ENCODE data around the gene CIROP. TPM values are rescaled to one million over a fixed set of nuclear protein-coding genes. Genes with fewer than 3 reads are reported as not detected.

Gene CIROP
- total RNA-seq, 1 donor from 2014 or later: not detected

Other genes starting within 250 kb of the CIROP start
- 59.2 TPM for gene LRP10, start 233.2 kb downstream of the CIROP start, total RNA-seq
- gene REM2, start 221.8 kb downstream of the CIROP start, total RNA-seq: not detected
- 40.3 TPM for gene RBM23, start 185.8 kb downstream of the CIROP start, total RNA-seq
- 48.7 TPM for gene PRMT5, start 175.6 kb downstream of the CIROP start, total RNA-seq
- 19.5 TPM for gene HAUS4, start 147.9 kb downstream of the CIROP start, total RNA-seq
- gene AJUBA, start 122.4 kb downstream of the CIROP start, total RNA-seq: 13.1 TPM
- gene C14orf93, start 94.8 kb downstream of the CIROP start, total RNA-seq: 5.6 TPM
- gene PSMB5, start 70.1 kb downstream of the CIROP start, total RNA-seq: 134 TPM
- not detected for gene PSMB11, start 62.8 kb downstream of the CIROP start, total RNA-seq
- 2.5 TPM for gene CDH24, start 47.5 kb downstream of the CIROP start, total RNA-seq
- gene ACIN1, start 9.9 kb downstream of the CIROP start, total RNA-seq: 73.9 TPM
- 22.4 TPM for gene C14orf119, start 9.5 kb downstream of the CIROP start, total RNA-seq
- not detected for gene CEBPE, start 14.3 kb upstream of the CIROP start, total RNA-seq
- gene SLC7A8, start 78.7 kb upstream of the CIROP start, total RNA-seq: 11.5 TPM
- gene RNF212B, start 132.9 kb upstream of the CIROP start, total RNA-seq: not detected
- gene HOMEZ, start 181.1 kb upstream of the CIROP start, total RNA-seq: 8.0 TPM
- gene PPP1R3E, start 197.9 kb upstream of the CIROP start, total RNA-seq: 7.9 TPM
- gene BCL2L2, start 201.8 kb upstream of the CIROP start, total RNA-seq: 35.4 TPM
- gene PABPN1, start 216.5 kb upstream of the CIROP start, total RNA-seq: 73.7 TPM
- gene SLC22A17, start 247.9 kb upstream of the CIROP start, total RNA-seq: 10.1 TPM

Data from Right ventricle myocardium inferior (tissue), 1 donor.